ENCODE results near the gene SGCA.
A peak's percentile ranks its signal among the peaks of the same experiment; 100 is the strongest.

Gene SGCA

GRCh38 chr17:50192618-50193291, 26.9 kb downstream of the SGCA start:
- no peak for DNase-seq (ENCODE audit: low read depth in 2 of 2)

DNA sequence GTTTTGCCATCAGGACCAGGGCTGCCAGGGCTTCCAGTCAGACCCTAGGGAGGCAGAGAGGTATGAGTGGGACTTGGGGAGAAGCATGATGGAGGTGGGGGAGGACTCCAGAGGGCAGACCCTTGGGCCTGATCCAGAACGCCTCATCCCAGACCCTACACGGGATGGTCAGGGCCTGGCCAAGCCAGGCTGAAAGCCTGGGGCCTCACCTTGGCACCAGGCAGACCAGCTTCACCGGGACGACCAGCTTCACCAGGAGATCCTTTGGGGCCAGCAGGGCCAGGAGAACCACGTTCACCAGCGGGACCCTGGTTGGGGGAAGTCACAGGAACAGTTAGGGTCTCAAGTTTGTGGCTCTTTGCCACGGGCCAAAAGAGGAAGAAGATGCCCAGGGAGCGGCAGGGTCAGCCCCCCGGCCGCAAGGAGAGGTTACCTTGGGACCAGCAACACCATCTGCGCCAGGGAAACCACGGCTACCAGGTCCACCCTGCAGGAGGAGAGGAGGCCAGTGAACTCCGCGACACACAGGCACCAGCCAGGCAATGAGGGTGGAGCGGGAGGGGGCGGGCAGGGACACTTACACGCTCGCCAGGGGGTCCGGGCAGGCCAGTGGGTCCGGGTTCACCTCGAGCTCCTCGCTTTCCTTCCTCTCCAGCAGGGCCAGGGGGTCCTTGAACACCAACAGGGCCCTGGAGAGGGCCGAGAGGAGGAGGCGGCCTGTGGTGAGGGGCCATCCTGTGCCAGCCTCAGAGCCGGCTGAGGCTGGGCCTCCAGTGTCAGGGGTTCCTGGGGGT, 28.5 kb downstream of the SGCA start:
- no peak for DNase-seq (ENCODE audit: low read depth in 2 of 2)

DNA sequence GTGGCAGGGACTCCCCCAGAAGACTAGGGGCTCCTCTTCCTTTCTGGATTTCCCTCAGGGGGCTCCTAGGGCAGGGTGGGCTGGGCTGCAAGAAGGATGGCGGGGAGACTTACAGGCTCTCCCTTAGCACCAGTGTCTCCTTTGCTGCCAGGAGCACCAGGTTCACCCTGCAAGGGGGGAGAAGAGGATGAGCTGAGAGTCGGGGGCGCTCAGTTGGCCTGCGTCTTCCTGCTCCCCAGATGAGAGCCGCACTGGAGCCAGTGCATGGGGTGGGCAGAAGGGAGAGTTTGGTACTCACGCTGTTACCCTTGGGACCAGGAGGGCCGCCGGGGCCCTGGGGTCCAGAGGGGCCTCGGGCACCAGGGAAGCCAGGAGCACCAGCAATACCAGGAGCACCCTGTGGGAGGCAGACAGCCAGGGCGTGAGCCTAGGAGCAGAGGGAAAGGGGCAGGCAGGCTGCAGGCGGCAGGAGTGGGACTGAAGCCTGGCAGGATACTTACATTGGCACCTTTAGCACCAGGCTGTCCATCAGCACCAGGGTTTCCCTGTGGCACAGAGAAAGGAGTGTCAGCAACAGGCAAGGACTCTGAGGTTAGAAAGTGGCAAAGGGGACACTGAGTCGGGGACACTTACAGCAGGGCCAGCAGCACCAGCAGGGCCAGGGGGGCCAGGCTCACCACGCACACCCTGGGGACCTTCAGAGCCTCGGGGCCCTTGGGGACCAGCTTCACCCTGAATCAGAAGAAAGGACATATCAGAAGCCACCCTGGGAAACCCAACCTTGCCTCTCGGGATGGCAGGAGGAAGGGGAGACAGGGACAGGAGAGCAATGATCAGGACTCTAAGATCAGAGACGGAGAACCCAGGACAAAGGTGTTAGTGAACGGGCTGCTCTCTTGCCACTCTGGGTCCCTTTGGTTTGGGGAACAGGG, 29.4 kb downstream of the SGCA start:
- DNase-seq (ENCODE audit: low read depth in 2 of 2), result no peak

- no peak for DNase-seq (ENCODE audit: low read depth in 2 of 2)
Measured at GRCh38 chr17:50196036-50196435, 30.2 kb downstream of the SGCA start.

DNA sequence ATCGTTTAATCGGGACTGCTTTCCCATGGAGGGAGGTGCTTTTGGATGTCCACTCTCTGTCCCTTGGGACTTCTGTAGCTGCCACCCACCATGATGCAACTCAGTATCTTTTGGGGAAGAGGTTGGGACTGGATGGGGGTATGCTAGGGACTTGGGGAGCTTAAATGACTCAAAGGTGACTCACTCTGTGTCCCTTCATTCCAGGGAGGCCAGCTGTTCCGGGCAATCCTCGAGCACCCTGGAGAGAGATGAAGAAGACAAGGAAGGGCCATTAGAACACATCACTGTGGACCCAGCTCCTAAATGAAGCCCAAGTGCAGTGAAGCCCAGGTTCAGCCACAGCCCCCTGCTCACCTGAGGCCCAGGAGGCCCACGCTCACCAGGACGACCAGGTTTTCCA, 31.0 kb downstream of the SGCA start:
- no peak for DNase-seq (ENCODE audit: low read depth in 2 of 2)

DNA sequence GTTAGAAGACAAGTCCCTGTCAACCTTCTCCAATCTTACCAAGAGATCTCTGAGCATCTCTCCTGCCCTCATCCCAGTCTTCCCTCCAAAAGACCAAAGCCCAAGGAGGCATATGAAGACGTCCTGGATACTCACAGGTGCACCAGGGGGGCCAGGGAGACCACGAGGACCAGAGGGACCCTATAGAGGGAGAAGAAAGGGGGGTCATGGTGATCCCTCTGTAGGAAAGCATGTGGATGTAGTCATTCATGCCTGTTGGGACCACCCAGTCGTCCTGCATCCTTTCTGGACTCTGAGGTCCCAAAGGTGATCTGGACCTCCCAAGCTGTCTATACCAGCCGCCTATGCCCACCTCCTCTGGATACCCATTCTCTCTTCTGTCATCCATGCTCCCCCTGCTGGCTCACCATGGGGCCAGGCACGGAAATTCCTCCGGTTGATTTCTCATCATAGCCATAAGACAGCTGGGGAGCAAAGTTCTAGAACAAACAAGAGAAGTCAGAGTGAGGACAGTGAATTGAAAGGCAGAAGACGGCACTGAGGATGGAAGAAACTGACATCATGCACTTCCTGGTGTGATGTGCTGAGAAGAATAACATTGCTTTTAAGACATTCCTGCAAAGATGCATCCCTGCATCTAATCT, 32.3 kb downstream of the SGCA start:
- peak; percentile 18 to 33 for DNase-seq (ENCODE audit: low read depth in 2 of 2)

- no peak for DNase-seq (ENCODE audit: low read depth in 2 of 2)
Measured at GRCh38 chr17:50199211-50199802, 33.5 kb downstream of the SGCA start.

- DNase-seq (ENCODE audit: low read depth in 2 of 2), result peak; percentile 42 to 48
Measured at GRCh38 chr17:50199803-50200456, 34.1 kb downstream of the SGCA start.

GRCh38 chr17:50200457-50201275, 34.9 kb downstream of the SGCA start:
- peak; percentile 58 to 66 for DNase-seq (ENCODE audit: low read depth in 2 of 2)

GRCh38 chr17:50201276-50201854, 35.6 kb downstream of the SGCA start, which contains the start of gene COL1A1:
Gene COL1A1, minus strand, starts transcription at chr17:50201631. Its CDS starts 118 bp downstream, at chr17:50201513.
- no peak for DNase-seq (ENCODE audit: low read depth in 2 of 2)

- no peak for DNase-seq (ENCODE audit: low read depth in 2 of 2)
Measured at GRCh38 chr17:50203086-50203485, 37.3 kb downstream of the SGCA start.

GRCh38 chr17:50203604-50204345, 38.0 kb downstream of the SGCA start:
- DNase-seq (ENCODE audit: low read depth in 2 of 2), result no peak

DNA sequence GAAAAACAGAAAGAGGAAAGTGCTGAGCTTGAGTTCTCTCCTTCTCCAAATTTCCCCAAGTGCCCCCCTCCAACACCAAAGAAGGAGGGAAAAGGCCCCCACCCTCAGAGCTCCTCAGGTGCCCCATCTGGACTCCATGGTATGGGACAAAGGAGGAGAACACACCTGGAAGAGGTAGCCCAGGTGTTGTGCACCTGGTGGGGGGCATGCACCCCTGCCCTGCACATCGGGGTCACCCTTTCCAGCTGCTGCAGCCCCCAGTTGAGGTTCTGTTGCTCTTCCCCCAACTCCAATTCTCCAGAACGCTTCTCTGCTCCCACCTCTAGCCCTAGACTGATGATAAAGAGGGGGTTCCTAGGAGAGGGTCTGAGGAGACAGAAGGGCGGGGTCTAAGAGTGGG, 38.6 kb downstream of the SGCA start:
- no peak for DNase-seq (ENCODE audit: low read depth in 2 of 2)

DNA sequence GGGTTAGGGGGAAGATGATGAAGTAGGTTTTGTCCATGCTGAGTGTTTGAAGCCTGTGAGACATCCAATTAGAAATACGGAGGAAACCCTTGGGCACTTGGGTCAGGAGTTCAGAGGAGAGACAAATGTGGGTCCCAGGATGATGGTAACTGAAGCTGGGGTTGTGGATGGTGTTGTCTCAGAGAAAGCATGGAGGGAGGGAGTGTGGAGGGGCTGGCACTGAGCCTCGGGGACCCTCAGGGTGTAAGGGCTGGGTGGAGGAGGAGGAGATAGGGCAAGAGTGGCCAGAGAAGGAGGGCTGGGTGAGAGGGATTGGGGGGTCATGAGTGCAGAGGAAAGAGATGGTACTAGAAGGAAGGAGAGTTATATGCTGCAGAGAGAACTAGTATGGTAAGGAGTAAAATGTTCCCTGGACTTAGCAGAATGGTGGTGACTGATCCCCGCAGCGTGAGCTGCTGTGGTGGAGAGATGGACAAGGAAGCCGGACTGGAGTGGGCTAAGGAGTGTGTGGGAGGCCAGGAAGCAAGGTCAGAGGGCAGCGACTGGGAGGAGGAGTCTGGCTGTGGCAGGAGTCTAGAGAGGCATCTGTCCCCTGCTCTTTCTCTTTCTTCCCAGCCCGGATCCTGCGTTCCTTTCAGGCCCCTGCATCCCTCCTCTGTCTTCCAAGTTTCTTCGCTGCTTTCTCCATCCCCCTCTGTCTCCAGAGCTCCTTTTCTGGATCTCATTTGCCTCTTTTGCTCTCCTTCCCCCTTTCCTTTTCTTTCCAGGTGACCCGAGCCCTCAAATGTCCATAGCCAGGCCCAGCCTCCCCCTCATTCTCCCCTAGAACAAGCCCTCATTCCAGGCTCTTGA, 39.5 kb downstream of the SGCA start:
- DNase-seq (ENCODE audit: low read depth in 2 of 2), result no peak

DNA sequence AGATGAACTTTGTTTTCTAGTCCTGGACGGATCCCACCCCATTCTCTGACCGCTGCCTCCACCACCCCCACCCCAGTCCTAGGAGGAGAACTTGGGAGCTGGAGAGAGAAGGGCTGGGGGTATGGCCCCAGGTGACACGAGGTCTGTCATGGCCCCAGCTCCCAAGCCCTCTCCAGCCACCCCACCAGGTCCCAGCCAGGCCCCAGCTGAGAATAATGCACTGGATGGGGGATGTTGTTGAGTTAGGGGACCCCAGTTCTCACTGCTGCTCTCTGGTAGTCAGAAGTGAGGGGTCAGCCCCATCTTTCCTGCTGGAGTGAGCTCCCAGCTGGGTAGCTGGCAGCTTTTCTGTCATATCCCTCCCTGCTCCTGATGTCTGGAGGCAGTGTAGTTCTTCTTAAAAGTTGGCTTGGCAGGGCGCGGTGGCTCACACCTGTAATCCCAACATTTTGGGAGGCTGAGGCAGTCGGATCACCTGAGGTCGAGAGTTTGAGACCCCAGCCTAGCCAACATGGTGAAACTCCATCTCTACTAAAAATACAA, 40.2 kb downstream of the SGCA start:
- DNase-seq (ENCODE audit: low read depth in 2 of 2), result no peak

DNA sequence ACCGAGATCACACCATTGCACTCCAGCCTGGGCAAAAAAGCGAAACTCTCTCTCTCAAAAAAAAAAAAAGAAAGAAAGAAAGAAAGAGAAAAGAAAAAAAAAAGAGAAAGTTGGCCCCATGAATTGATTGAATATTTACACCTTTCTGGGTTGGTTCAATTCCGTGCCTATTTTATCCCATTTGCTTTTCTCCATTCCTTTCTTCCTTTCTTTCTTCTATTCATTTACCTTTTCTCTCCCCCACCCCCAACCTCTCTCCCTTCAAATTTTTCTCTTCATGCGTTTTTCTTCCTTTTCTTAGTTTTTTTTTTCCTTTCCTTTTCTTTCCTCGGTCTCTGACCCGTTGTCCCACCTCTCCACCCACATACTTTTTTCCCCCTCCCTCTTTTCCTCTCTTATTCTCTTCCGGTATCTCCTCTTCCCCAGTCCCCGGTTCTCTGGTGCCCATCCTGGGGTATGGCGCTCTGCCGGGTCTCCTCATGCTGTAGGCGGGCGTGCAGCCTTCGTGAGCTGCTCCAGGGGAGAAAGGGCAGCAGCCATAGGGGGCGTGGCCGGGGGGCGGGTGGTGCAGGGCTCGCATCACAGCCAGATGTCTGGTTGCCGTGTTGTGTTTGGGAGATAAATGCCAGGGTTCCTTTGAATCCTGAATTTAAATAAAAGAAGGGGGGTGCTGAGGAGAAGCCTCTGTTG, 40.9 kb downstream of the SGCA start:
- no peak for DNase-seq (ENCODE audit: low read depth in 2 of 2)

DNA sequence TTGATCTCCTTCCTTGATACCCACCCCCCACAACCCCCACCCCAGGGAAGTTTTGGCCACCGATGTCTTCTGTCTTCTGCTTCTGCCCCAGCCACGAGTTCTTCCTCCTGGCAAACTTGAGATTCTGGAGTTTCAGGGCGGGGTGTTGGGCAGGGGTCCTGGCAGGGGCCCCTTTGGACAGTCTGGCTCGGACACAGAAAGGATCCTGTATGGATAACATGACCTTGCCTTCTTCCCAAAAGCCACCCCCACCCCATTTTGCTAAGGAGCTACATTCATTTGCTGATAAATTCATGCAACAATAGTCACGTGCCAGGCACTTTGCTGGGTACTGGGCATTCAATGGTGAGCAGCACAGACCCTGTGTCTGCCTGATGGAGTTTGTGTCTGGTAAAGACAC, 41.5 kb downstream of the SGCA start:
- no peak for DNase-seq (ENCODE audit: low read depth in 2 of 2)

All from stimulated activated CD8-positive, alpha-beta memory T cell treated with anti-CD3 and anti-CD28 coated beads, Interleukin-7, amount 100 ng/mL, for 4 hours (primary cell).